Lung (tissue), 12 donors: Measurements from ENCODE around the gene RGS17. TPM values are rescaled to one million over a fixed set of nuclear protein-coding genes. Genes with fewer than 3 reads are reported as not detected.

Source experiments
- ATAC-seq: fragments of 200-7000 bp; cut with Tn5 transposase; one replicate; pipeline ENCODE4 v1.9.1; 2020; ENCODE audit warnings: moderate number of reproducible peaks; ENCODE audit not compliant: insufficient read depth, low FRiP score
- DNase-seq, 3 donors: peaks; one replicate each; pipeline ENCODE4 v3.0.0-alpha.2; 2013 to 2017
- H3K27ac ChIP-seq, 2 donors: one replicate each; pipeline ENCODE4 v1.5.1; 2013; ENCODE audit warnings: mild to moderate bottlenecking in 2 of 2, moderate library complexity in 2 of 2, control low read depth in 1 of 2, inconsistent platforms in 1 of 2, low read depth in 1 of 2, low read length in 1 of 2
- H3K27me3 ChIP-seq, 3 donors: one replicate each; pipeline ENCODE4 v1.5.1; 2013; ENCODE audit warnings: low read length in 2 of 3; ENCODE audit not compliant: control insufficient read depth in 3 of 3, insufficient read depth in 3 of 3
- H3K36me3 ChIP-seq, 4 donors: one replicate each; pipeline ENCODE4 v1.5.1; 2013; ENCODE audit warnings: low read length in 4 of 4, mild to moderate bottlenecking in 1 of 4, moderate library complexity in 1 of 4; ENCODE audit not compliant: control insufficient read depth in 4 of 4, insufficient read depth in 4 of 4
- H3K4me1 ChIP-seq, 5 donors: one replicate each; pipeline ENCODE4 v1.5.1; 2013; ENCODE audit warnings: low read length in 5 of 5, mild to moderate bottlenecking in 2 of 5, moderate library complexity in 1 of 5; ENCODE audit not compliant: control insufficient read depth in 5 of 5, insufficient read depth in 5 of 5
- H3K4me3 ChIP-seq: one replicate; pipeline ENCODE4 v1.5.1; 2013; ENCODE audit warnings: mild to moderate bottlenecking, control low read depth, moderate library complexity
- H3K9ac ChIP-seq, 2 donors: one replicate each; pipeline ENCODE4 v1.5.1; 2013; ENCODE audit warnings: low read length in 2 of 2, control low read depth in 1 of 2; ENCODE audit not compliant: insufficient read depth in 1 of 2
- H3K9me3 ChIP-seq, 4 donors: one replicate each; pipeline ENCODE4 v1.5.1; 2013; ENCODE audit warnings: low read length in 3 of 4, mild to moderate bottlenecking in 1 of 4, moderate library complexity in 1 of 4; ENCODE audit not compliant: control insufficient read depth in 4 of 4, insufficient read depth in 3 of 4
- CTCF ChIP-seq: IDR thresholded peaks from 2 replicates; pipeline ENCODE4 v1.5.1; 2012; ENCODE audit warnings: mild to moderate bottlenecking; ENCODE audit errors: control extremely low read depth, extremely low read depth
- WGBS, 2 donors: extraction: QIAGEN DNeasy Blood & Tissue Kit; methylation state at CpG; one replicate each; pipeline ENCODE4 v1.1.7; 2013; 5-methylcytosine and 5-hydroxymethylcytosine counted together
- polyA plus RNA-seq, 2 donors: library from polyadenylated mRNA; stranded (reverse); fragments of 200-250 nt; gene quantifications; one replicate each; pipeline ENCODE4 v1.2.1, GENCODE V29; 2013
- total RNA-seq, 2 donors: library from RNA; depleted of rRNA in 1 of 2; stranded (reverse); fragments of >200 nt in 1 of 2; gene quantifications; one replicate each; pipeline ENCODE4 v1.2.1, GENCODE V29; 2014 to 2021
- donor health status: control.
- donor health status: control.
- donor health status: Bipolar disorder and iron deficiency.
- donor health status: healthy.
- donor health status: DM: yes; HTN: yes; CAD: no.

Gene RGS17
- total and polyA plus RNA-seq, 4 donors, result 0.17 to 1.7 (median 0.41) TPM

GRCh38 chr6:153149891-153150290, 18.8 kb upstream of the RGS17 start:
- Histone ChIP-seq H3K4me3 (no peak overlapping the region), H3K36me3 (no peaks in the 10 kb centered on the region), H3K9ac (no peak overlapping the region), H3K4me1 (no peaks in the 10 kb centered on the region), H3K9me3 (peaks cover 0 to 4% (median 0%) of the 10 kb centered on the region in 4 donors), H3K27ac (no peak overlapping the region), H3K27me3 (no peaks in the 10 kb centered on the region)
- DNase-seq, result no peak
- no peak for ATAC-seq
- TF ChIP-seq CTCF, result no peak
- WGBS, 2 donors, result 68 to 74% methylated on average over 6 of the region's 6 CpGs

- ATAC-seq, result no peak
- Histone ChIP-seq H3K4me1 (no peaks in the 10 kb centered on the region), H3K27ac (no peak overlapping the region), H3K9me3 (peaks cover 0 to 4% (median 0%) of the 10 kb centered on the region in 4 donors), H3K36me3 (no peaks in the 10 kb centered on the region), H3K9ac (no peak overlapping the region), H3K27me3 (no peaks in the 10 kb centered on the region), H3K4me3 (no peak overlapping the region)
- DNase-seq, result no peak
- no peak for TF ChIP-seq CTCF
Observed at GRCh38 chr6:153146413-153146812, 15.3 kb upstream of the RGS17 start.

GRCh38 chr6:153145591-153145990, 14.5 kb upstream of the RGS17 start:
- Histone ChIP-seq H3K4me1 (no peaks in the 10 kb centered on the region), H3K36me3 (no peaks in the 10 kb centered on the region), H3K4me3 (no peak overlapping the region), H3K27me3 (no peaks in the 10 kb centered on the region), H3K9me3 (peaks cover 0 to 4% (median 0%) of the 10 kb centered on the region in 4 donors), H3K27ac (no peak overlapping the region), H3K9ac (no peak overlapping the region)
- no peak for ATAC-seq
- TF ChIP-seq CTCF, result no peak
- no peak for DNase-seq
- 64 to 85% methylated on average over 4 of the region's 4 CpGs for WGBS, 2 donors

GRCh38 chr6:153143200-153143599, 12.1 kb upstream of the RGS17 start:
- ATAC-seq (no peak), DNase-seq (no peak)
- WGBS, 2 donors, result 62 to 66% methylated on average over 4 of the region's 4 CpGs
- Histone ChIP-seq H3K4me1 (no peaks in the 10 kb centered on the region), H3K27me3 (no peaks in the 10 kb centered on the region), H3K9ac (no peak overlapping the region), H3K4me3 (no peak overlapping the region), H3K36me3 (no peaks in the 10 kb centered on the region), H3K27ac (no peak overlapping the region), H3K9me3 (no peaks in the 10 kb centered on the region)
- TF ChIP-seq CTCF, result no peak
